Activated T-cell treated with anti-CD3 and anti-CD28 coated beads for 24 hours (primary cell): Measurements from ENCODE around the gene RPL4.

ENCODE experiments used
- DNase-seq: peaks from one replicate; pipeline ENCODE4 v3.0.0-alpha.2; 2020; ENCODE audit warnings: low read depth

The RPL4 gene

DNA sequence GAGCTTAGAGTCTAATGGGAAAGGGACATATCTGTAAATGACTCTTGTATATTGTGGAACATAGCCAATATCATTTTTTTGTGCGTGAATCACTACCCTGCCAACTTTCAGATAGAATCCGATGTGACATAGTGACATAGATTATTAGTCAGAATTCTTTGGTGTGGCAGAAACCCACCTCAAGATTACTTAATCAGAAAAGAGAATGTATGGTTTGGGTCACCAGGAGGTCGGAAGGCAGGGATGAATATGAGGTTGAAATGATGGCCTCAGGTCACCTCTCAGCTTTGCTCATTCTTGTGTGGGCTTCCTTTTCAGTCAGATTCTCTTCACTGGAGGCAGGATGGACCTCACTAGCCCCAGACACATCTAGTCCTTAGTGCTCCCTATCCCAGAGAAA is 48.4 kb downstream of the RPL4 start:
- no peak for DNase-seq

DNA sequence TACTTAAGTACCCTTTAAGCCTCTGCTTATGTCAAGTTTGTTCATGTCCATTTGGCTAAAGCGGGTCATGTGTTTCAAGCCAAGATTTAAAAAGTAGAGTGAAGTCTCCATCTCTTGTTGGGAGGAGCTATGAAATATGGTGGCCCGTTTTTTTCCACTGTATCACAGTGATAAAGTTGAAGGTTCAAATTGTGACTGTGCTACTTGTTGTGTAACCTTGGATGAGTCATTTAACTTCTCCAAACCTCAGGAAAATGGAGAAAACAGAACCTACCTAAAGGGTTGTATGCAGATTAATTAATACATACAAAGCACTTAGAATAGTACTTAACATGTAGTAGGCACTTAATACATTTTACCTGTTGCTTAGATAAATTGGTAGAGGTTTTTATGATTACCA is 50.5 kb downstream of the RPL4 start:
- DNase-seq, result no peak

DNA sequence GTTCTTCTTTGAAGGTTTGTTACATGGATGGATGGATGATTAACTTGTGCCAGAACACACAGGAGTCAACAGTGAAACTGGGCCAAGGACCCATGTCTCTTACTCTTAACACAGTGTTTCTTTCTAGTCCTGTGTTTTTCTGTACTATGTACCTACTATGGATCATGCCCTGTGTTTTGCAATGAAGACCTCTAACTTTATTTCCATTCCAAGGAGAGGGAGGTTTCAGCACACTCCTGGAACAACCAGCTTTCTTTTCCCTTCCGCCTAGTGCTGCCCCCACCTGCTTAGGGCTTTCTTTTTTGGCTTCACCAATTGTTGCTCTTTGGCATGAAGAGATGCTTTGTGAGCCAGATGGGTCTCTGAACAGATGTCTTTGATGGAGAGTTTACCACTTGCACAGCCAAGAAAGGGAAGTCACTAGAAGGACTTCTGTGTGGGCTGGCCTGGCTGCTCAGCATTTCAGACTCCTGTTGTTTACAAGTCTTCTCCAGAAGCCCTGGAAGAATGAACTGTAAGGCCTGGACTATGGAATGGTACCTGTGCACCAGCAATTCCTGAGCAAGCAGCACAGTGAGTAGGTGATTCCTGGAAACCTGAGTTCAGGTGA is 51.6 kb downstream of the RPL4 start:
- DNase-seq, result no peak

DNA sequence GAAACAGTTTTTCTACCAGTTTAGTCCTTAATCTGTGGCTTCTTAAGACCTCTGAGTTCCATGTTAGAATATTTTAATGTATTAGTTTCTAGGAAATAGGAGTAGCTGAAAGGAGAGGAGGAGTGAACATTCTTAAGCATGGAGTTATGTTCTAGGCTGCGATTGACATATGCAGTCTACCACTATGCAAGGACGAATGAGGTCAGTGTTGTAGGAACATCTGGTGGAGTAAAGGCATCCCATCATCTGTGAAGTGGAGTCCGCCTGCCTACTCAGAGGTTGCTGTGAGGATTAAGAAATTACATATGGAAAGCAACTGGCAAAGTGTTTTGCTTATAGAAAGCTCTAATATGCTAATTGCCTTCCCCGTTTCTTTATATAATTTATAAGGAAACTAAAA is 52.2 kb downstream of the RPL4 start:
- no peak for DNase-seq
